ENCODE measurements around the gene KLRC1. TPM values are rescaled to one million over a fixed set of nuclear protein-coding genes. Genes with fewer than 3 reads are reported as not detected.
"Not testable (repeated sequence)": the region's sequence is repeated elsewhere in the genome, so short reads cannot be mapped to it uniquely, and the experiment has no call there.

Gene KLRC1
- total and polyA plus RNA-seq, 2 donors from 2014 or later: 1.4 TPM; not detected in 1

DNA sequence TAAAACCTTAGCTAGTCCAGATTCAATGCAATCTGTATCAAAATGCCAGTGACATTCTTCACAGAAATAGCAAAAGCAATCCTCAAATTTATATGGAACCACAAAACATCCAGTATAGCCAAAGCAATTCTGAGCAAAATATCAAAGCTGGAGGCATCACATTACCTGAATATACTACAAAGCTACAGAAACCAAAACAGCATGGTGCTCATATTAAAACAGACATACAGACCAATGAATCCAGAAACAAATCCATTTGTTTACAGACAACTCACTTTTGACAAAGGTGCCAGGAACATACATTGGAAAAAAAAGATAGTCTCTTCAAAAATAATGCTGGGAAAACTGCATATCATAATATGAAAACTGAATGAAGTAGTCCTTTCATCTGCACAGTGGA lies 48.4 kb downstream of the KLRC1 start:
- H3K9ac ChIP-seq (ENCODE audit: low read length in 3 of 3): no peak overlapping the region
- H3K27ac ChIP-seq (ENCODE audit: low read depth in 2 of 2, low read length in 2 of 2): no peak overlapping the region
- no peaks in the 10 kb centered on the region for H3K4me1 ChIP-seq (ENCODE audit: control insufficient read depth in 2 of 3, insufficient read depth in 2 of 3, low read depth in 1 of 3, low read length in 3 of 3)
- H3K9me3 ChIP-seq (ENCODE audit: control insufficient read depth in 2 of 3, insufficient read depth in 1 of 3, low read length in 3 of 3): no peaks in the 10 kb centered on the region
- no peaks in the 10 kb centered on the region for H3K36me3 ChIP-seq (ENCODE audit: control insufficient read depth in 2 of 3, insufficient read depth in 3 of 3, low read length in 3 of 3)
- H3K4me3 ChIP-seq (ENCODE audit: low read length in 3 of 3): no peak overlapping the region
- TF ChIP-seq, protein P1, sequence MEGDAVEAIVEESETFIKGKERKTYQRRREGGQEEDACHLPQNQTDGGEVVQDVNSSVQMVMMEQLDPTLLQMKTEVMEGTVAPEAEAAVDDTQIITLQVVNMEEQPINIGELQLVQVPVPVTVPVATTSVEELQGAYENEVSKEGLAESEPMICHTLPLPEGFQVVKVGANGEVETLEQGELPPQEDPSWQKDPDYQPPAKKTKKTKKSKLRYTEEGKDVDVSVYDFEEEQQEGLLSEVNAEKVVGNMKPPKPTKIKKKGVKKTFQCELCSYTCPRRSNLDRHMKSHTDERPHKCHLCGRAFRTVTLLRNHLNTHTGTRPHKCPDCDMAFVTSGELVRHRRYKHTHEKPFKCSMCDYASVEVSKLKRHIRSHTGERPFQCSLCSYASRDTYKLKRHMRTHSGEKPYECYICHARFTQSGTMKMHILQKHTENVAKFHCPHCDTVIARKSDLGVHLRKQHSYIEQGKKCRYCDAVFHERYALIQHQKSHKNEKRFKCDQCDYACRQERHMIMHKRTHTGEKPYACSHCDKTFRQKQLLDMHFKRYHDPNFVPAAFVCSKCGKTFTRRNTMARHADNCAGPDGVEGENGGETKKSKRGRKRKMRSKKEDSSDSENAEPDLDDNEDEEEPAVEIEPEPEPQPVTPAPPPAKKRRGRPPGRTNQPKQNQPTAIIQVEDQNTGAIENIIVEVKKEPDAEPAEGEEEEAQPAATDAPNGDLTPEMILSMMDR (IDR thresholded peaks at IDR 0.05; ENCODE audit: borderline replicate concordance, extremely low read depth, insufficient read depth): no peak
- H3K27me3 ChIP-seq (ENCODE audit: control insufficient read depth, insufficient read depth, low read length): no peaks in the 10 kb centered on the region
- no peak for DNase-seq
- intact Hi-C loops (cut with DNase I): no loop called here
- FAIRE-seq: no peak

DNA sequence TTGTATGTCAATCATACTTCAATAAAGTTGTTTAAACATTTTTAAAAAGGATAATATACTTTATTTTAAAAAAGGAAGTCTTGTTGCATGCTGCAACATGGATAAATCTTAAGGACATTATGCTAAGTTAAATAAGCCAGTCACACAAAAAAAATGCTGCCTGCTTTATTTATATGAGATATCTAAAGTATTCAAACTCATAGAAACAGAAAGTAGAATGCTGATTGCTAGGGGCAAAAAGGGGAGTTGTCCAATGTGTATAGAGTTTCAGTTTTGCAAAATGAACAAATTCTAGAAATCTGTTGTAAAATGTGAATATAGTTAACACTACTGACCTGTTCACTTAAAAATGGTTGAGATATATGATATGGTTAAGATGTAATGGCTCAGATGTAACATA lies 52.3 kb downstream of the KLRC1 start:
- no peaks in the 10 kb centered on the region for H3K27me3 ChIP-seq (ENCODE audit: control insufficient read depth, insufficient read depth, low read length)
- no peak overlapping the region for H3K27ac ChIP-seq (ENCODE audit: low read depth in 2 of 2, low read length in 2 of 2)
- H3K36me3 ChIP-seq (ENCODE audit: control insufficient read depth in 2 of 3, insufficient read depth in 3 of 3, low read length in 3 of 3): no peaks in the 10 kb centered on the region
- H3K9ac ChIP-seq (ENCODE audit: low read length in 3 of 3): no peak overlapping the region
- FAIRE-seq (no peak), DNase-seq (no peak)
- intact Hi-C loops (cut with DNase I): no loop called here
- no peaks in the 10 kb centered on the region for H3K4me1 ChIP-seq (ENCODE audit: control insufficient read depth in 2 of 3, insufficient read depth in 2 of 3, low read depth in 1 of 3, low read length in 3 of 3)
- TF ChIP-seq, protein P1 (IDR thresholded peaks at IDR 0.05; ENCODE audit: borderline replicate concordance, extremely low read depth, insufficient read depth): no peak
- H3K9me3 ChIP-seq (ENCODE audit: control insufficient read depth in 2 of 3, insufficient read depth in 1 of 3, low read length in 3 of 3): no peaks in the 10 kb centered on the region
- H3K4me3 ChIP-seq (ENCODE audit: low read length in 3 of 3): no peak overlapping the region

DNA sequence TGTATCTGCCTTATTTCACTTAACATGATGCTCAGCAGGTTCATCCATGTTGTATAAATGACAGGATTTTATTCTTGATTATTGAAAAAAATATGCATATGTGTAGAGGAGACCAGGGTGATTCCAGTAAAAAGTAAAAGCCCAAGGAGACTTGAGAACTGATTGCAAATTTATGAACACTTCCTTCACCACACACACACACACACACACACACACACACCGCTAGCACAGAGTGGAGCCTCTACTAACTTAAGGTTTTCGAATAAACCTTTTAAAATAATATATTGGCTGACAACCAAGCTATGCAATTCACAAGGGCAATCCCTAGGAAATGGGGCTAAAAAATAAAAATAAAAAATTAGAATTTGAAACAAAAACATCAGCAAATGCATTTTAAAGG lies 55.0 kb downstream of the KLRC1 start:
- intact Hi-C loops (cut with DNase I): no loop called here
- Histone ChIP-seq H3K9ac (ENCODE audit: low read length in 3 of 3) (no peak overlapping the region), H3K4me3 (ENCODE audit: low read length in 3 of 3) (no peak overlapping the region), H3K36me3 (ENCODE audit: control insufficient read depth in 2 of 3, insufficient read depth in 3 of 3, low read length in 3 of 3) (no peaks in the 10 kb centered on the region), H3K9me3 (ENCODE audit: control insufficient read depth in 2 of 3, insufficient read depth in 1 of 3, low read length in 3 of 3) (no peaks in the 10 kb centered on the region), H3K27ac (ENCODE audit: low read depth in 2 of 2, low read length in 2 of 2) (no peak overlapping the region), H3K27me3 (ENCODE audit: control insufficient read depth, insufficient read depth, low read length) (no peaks in the 10 kb centered on the region), H3K4me1 (ENCODE audit: control insufficient read depth in 2 of 3, insufficient read depth in 2 of 3, low read depth in 1 of 3, low read length in 3 of 3) (no peaks in the 10 kb centered on the region)
- DNase-seq (no peak), FAIRE-seq (no peak)
- TF ChIP-seq, protein P1 (IDR thresholded peaks at IDR 0.05; ENCODE audit: borderline replicate concordance, extremely low read depth, insufficient read depth): no peak

DNA sequence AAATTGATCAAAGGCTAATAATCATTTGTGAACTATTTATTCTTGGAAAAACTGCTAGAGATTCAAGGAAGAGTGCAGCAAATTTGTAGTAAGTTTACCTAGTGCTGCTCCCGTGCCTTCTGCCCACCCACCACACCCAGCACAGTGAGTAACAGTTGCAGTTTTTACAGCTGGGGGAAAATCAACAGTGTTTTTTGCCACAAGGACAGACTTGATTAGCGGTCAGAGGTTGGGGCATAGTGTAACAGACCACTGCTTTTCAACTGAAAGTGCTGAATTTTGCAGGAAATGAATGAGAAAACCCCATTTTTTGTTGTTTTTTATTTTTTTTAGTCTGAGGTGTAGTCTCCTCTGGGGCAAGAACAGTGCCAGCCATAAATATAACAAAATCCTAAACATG lies 55.9 kb downstream of the KLRC1 start:
- H3K4me1 ChIP-seq (ENCODE audit: control insufficient read depth in 2 of 3, insufficient read depth in 2 of 3, low read depth in 1 of 3, low read length in 3 of 3): no peaks in the 10 kb centered on the region
- intact Hi-C loops (cut with DNase I): no loop called here
- H3K27ac ChIP-seq (ENCODE audit: low read depth in 2 of 2, low read length in 2 of 2): no peak overlapping the region
- no peak for FAIRE-seq
- no peak for DNase-seq
- H3K9ac ChIP-seq (ENCODE audit: low read length in 3 of 3): no peak overlapping the region
- TF ChIP-seq, protein P1 (IDR thresholded peaks at IDR 0.05; ENCODE audit: borderline replicate concordance, extremely low read depth, insufficient read depth): no peak
- H3K27me3 ChIP-seq (ENCODE audit: control insufficient read depth, insufficient read depth, low read length): no peaks in the 10 kb centered on the region
- H3K9me3 ChIP-seq (ENCODE audit: control insufficient read depth in 2 of 3, insufficient read depth in 1 of 3, low read length in 3 of 3): no peaks in the 10 kb centered on the region
- H3K36me3 ChIP-seq (ENCODE audit: control insufficient read depth in 2 of 3, insufficient read depth in 3 of 3, low read length in 3 of 3): no peaks in the 10 kb centered on the region
- no peak overlapping the region for H3K4me3 ChIP-seq (ENCODE audit: low read length in 3 of 3)

DNA sequence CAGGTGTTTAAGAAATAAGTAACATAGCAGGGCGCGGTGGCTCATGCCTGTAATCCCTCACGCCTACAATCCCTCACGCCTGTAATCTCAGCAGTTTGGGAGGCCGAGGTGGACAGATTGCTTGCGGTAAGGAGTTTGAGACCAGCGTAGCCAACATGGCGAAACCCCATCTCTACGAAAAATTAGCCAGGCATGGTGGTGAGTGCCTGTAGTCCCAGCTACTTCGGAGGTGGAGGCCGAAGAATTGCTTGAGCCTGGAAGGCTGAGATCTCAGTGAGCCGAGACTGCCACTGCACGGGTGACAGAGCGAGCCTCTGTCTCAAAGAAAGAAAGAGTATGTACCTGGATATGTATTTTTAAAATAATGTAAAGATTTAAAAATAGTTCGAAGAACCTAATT lies 57.0 kb downstream of the KLRC1 start:
- H3K27me3 ChIP-seq (ENCODE audit: control insufficient read depth, insufficient read depth, low read length); H3K36me3 ChIP-seq (ENCODE audit: control insufficient read depth in 2 of 3, insufficient read depth in 3 of 3, low read length in 3 of 3); H3K9ac ChIP-seq (ENCODE audit: low read length in 3 of 3); H3K4me3 ChIP-seq (ENCODE audit: low read length in 3 of 3); H3K4me1 ChIP-seq (ENCODE audit: control insufficient read depth in 2 of 3, insufficient read depth in 2 of 3, low read depth in 1 of 3, low read length in 3 of 3); H3K27ac ChIP-seq (ENCODE audit: low read depth in 2 of 2, low read length in 2 of 2); H3K9me3 ChIP-seq (ENCODE audit: control insufficient read depth in 2 of 3, insufficient read depth in 1 of 3, low read length in 3 of 3); intact Hi-C loops (cut with DNase I); DNase-seq; FAIRE-seq: not testable (repeated sequence)

All from kidney (tissue), 14 donors.